ENCODE data around the gene ARHGAP4. TPM values are rescaled to one million over a fixed set of nuclear protein-coding genes. Genes with fewer than 3 reads are reported as not detected.

Gene ARHGAP4
- total RNA-seq, 1 experiment from 2014 or later, result 67.4 TPM

DNA sequence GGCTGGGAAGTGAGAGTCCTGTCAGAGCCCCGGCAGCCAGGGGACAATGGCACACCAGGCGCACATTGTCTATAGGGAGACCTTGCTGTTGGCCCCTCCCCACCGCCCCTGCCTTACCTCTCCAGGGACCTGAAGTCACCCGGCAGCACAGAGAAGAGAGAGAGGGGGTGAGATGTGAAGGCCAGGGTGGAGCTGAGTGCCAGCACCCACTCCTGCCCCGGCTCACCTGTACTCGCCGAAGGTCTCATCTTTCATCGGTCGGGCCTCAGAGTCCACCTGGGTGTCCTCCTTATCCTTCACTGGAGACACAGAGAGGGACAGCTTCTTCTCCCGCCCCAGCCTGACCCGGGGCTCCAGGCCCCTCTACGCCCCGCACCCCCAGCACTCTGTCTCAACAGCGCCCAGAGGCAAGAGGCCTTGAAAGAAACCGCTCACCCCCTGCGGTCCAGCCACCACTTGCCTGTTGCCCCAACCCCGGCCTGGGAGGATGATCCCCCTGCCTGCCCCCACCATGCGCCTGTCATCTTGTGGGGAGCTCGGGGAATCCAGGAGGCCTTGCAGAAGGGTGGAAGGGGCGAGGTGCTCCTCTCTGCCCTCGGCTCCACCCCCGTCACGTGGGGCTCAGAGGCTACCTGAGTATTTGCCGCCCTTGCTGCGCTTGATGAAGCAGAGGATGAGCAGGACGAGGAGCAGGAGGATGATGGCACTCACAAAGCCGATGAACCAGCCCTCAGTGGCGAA, 62.6 kb downstream of the ARHGAP4 start:
- no peaks in the 10 kb centered on the region for H3K79me2 ChIP-seq (ENCODE audit: insufficient read depth, low read length)
- no TSS peak for BruUV-seq (replicated peaks)
- POLR2A ChIA-PET, result no interaction called here
- H3K4me3 ChIP-seq (replicated peaks in 1 of 2; ENCODE audit: low read depth in 1 of 2, low read length in 2 of 2), result no peak overlapping the region
- no peaks in the 10 kb centered on the region for H3K36me3 ChIP-seq (ENCODE audit: control insufficient read depth in 1 of 2, insufficient read depth in 2 of 2, low read length in 2 of 2)
- H3K4me1 ChIP-seq (ENCODE audit: control insufficient read depth in 1 of 2, insufficient read depth in 2 of 2, low read length in 2 of 2), result no peaks in the 10 kb centered on the region
- H3K4me2 ChIP-seq (ENCODE audit: low read length), result no peak overlapping the region
- no peak for DNase-seq (ENCODE audit: low read depth, low spot score)
- RAD21 ChIA-PET (ENCODE audit: low non-redundant PET in 1 of 2, low total read pairs in 2 of 2, uncharacterized antibody in 2 of 2, unreplicated experiment in 2 of 2), result no interaction called here
- ATAC-seq, result no peak
- CTCF ChIA-PET, result no interaction called here
- H3K9ac ChIP-seq (ENCODE audit: low read length), result no peak overlapping the region
- H2AFZ ChIP-seq (ENCODE audit: low read depth, low read length, poor library complexity, severe bottlenecking), result no peak overlapping the region
- intact Hi-C loops (cut with micrococcal nuclease), result no loop called here
- H4K20me1 ChIP-seq (ENCODE audit: insufficient read depth), result no peaks in the 10 kb centered on the region
- TF ChIP-seq ZFX (IDR thresholded peaks at IDR 0.05) (no peak), MAX (IDR thresholded peaks at IDR 0.05) (no peak), ZNF274 (IDR thresholded peaks at IDR 0.05; ENCODE audit: low read depth, low read length) (no peak), FOSL1 (IDR thresholded peaks at IDR 0.05; ENCODE audit: low read depth) (no peak), EZH2 (IDR thresholded peaks at IDR 0.05) (no peak), SP1 (IDR thresholded peaks at IDR 0.05; ENCODE audit: low read depth) (no peak), REST (IDR thresholded peaks at IDR 0.05; ENCODE audit: low read depth) (no peak), SRF (IDR thresholded peaks at IDR 0.05; ENCODE audit: low read depth) (no peak), TCF7L2 (IDR thresholded peaks at IDR 0.05; ENCODE audit: borderline replicate concordance, extremely low read depth, insufficient read depth, insufficient read length) (no peak), SIN3A (IDR thresholded peaks at IDR 0.05; ENCODE audit: low read depth) (no peak)
- H3K27me3 ChIP-seq (ENCODE audit: insufficient read depth, low read length), result no peaks in the 10 kb centered on the region
- no peaks in the 10 kb centered on the region for H3K9me3 ChIP-seq (ENCODE audit: control insufficient read depth in 1 of 2, insufficient read depth in 1 of 2, low read depth in 1 of 2, low read length in 2 of 2)
- no peak overlapping the region for H3K27ac ChIP-seq (ENCODE audit: low read depth, low read length)
- H3K9me2 ChIP-seq (ENCODE audit: insufficient read depth), result no peaks in the 10 kb centered on the region
